ENCODE data around the gene DOCK9.

- TF ChIP-seq CTCF (IDR thresholded peaks at IDR 0.05; ENCODE audit: low read length) (no peak), EZH2 (IDR thresholded peaks at IDR 0.05; ENCODE audit: borderline replicate concordance, low read length) (no peak)
Observed at GRCh38 chr13:98751861-98752466, 225.9 kb downstream of the DOCK9 start.
